Head of caudate nucleus (tissue), 42 donors: ENCODE data around the gene SHC4.
"Not testable (repeated sequence)": the region's sequence is repeated elsewhere in the genome, so short reads cannot be mapped to it uniquely, and the experiment has no call there.

Source experiments
- DNase-seq, 42 donors: peaks; one replicate each; pipeline versions ENCODE4 v3.0.0 to v3.0.0-alpha.2; 2020 to 2021; ENCODE audit warnings: mixed read lengths in 7 of 42
- intact Hi-C: fragments of 100-400 bp; cut with DNase I; formaldehyde crosslinking; loops from one replicate; pipeline ENCODE4 v1.15.0; 2022

Gene SHC4

GRCh38 chr15:48866141-48866563 is 97.6 kb downstream of the SHC4 start:
- intact Hi-C loops, result loop anchor here (10.0 kb wide), 1 partner anchor 1279 kb away; no protein-coding TSS in a partner anchor
- no peak for DNase-seq

GRCh38 chr15:48865370-48866079 is 98.2 kb downstream of the SHC4 start:
- intact Hi-C loops, result loop anchor here (10.0 kb wide), 1 partner anchor 1279 kb away; no protein-coding TSS in a partner anchor
- DNase-seq, result no peak

DNA sequence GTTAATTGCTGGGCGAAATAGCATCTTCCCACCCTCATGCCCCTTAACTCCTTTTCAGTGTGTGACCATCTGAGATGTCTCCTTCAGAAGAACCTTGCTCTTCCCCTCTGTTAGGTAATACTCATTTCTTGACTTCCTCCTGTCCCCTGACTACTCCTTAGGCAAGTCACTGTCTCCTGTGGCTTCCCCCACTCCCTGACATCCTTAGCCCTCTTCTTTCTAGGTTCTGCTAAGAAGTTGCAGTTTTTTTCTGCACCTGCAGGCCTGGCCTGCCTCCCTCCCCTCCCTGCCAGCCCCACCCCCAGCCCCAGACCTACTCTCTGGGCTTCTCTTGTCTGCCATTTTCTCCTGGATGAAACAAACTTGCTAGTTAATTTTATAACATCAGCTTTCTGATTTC is 101.0 kb downstream of the SHC4 start:
- DNase-seq, result no peak
- intact Hi-C loops, result loop anchor here (2.0 to 10.0 kb wide), 2 partner anchors 284 to 1282 kb away; no protein-coding TSS in a partner anchor

- peak in 20 of 42 donors; percentile 6 to 70 (median 48) for DNase-seq
- intact Hi-C loops, result loop anchor here (2.0 to 10.0 kb wide), 2 partner anchors 285 to 1283 kb away; no protein-coding TSS in a partner anchor
These were observed 101.8 kb downstream of the SHC4 start for GRCh38 chr15:48861813-48862431.

- intact Hi-C loops, result loop anchor here (10.0 kb wide), 1 partner anchor 505 kb away; no protein-coding TSS in a partner anchor
- DNase-seq, result no peak
These were observed 104.3 kb downstream of the SHC4 start for GRCh38 chr15:48859426-48859825.

DNA sequence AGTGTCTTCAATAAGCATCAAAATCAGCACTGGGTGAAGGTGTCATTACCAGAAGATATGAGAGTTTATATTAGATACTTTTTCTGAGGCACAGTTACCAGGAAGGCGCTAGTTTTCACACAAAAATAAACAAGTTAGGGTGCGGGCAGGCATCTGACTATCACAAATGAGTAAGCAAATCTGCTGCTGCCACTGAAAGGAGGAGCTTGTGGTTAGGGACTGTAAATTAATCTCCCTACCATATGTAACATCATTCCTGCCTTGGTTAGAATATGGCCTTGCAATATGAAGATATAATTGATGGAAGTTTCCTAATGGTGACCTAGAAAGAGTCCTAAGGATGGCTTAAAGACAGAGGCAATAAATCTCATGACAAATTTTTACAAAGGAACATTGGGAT is 105.3 kb downstream of the SHC4 start:
- no peak for DNase-seq
- intact Hi-C loops, result loop anchor here (10.0 kb wide), 1 partner anchor 504 kb away; no protein-coding TSS in a partner anchor

GRCh38 chr15:48856942-48857341 is 106.8 kb downstream of the SHC4 start:
- DNase-seq, result no peak
- intact Hi-C loops, result loop anchor here (10.0 kb wide), 1 partner anchor 502 kb away; no protein-coding TSS in a partner anchor

DNA sequence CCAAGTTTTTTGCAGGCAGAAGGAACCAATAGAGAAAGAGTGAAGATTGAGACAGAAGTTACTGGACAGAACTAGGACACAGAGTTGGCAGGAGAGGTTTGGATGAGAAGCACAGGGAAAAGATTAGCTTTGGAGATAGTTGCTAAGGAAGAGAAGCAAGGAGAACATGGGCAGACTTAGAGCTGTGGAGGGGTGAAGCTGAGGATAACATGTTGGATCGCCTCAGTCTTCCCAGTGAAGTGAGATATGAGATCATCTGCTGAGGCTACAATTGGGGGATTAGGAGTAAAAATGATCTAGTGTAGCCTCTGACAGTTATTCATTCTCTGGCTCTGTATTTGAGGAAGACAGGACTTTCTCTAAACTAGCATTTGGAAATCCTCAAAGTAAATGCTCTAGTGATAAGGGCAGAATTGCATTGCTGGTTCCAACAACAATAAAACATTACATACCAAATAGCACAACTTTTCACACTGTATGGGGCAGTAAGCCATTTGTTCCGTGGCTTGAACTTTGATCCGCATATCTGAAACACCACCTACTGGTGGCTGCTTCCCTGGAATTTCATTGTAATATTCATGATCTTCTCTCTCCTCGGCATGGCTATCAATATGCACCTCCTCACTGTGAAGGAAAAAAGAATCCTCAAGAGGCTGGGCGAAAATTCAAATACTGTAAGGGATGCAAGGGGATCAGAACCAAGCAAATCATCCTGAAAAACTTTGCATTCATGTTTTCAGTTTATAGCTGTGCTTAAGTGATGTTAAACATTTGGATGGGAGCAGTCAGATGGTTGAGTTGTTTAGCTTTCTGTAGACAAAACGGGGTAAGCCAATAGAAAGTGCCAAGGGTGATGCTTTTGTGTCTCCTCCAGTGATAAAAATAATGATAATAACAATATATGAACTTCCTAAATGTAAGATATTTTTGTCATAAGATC is 107.9 kb downstream of the SHC4 start:
- intact Hi-C loops, result loop anchor here (10.0 kb wide), 1 partner anchor 501 kb away; no protein-coding TSS in a partner anchor
- DNase-seq, result peak in 14 of 42 donors; percentile 6 to 77 (median 25)

DNA sequence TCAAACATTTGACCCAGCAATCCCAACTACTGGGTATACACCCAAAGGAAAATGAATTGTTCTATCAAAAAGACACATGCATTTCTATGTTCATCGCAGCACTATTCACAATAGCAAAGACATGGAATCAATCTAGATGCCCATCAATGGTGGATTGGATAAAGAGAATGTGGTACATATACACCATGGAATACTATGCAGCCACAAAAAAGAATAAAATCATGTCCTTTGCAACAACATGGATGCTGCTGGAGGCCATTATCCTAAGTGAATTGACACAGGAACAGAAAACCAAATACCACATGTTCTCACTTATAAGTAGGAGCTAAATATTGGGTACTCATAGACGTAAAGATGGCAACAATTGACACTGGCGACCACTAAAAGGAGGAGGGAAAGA is 109.3 kb downstream of the SHC4 start:
- DNase-seq, result not testable (repeated sequence)
- intact Hi-C loops, result loop anchor here (10.0 kb wide), 1 partner anchor 500 kb away; no protein-coding TSS in a partner anchor

GRCh38 chr15:48851956-48852355 is 111.8 kb downstream of the SHC4 start:
- intact Hi-C loops, result loop anchor here (10.0 kb wide), 1 partner anchor 497 kb away; no protein-coding TSS in a partner anchor
- no peak for DNase-seq

DNA sequence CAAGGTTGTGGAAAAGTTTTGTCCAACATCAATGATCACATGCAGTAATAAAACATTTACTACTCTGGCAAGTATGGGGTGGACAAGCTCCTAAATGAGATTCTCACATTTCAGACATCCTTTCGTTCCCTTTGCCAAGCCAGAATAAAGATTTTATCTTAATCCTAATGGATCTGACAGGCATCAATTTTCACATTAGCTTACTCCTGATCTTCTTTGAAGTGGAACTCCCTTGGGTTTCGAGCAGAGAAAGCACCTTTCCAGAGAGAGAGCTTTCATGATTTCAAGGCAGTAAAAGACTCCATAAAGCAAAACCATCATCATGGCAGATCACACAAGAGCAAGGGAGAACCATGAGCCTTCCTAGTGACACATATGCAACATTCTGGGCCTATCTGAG is 113.1 kb downstream of the SHC4 start:
- intact Hi-C loops, result loop anchor here (10.0 kb wide), 1 partner anchor 496 kb away; no protein-coding TSS in a partner anchor
- DNase-seq, result no peak

- DNase-seq, result no peak
- intact Hi-C loops, result no loop called here
These were observed 118.6 kb downstream of the SHC4 start for GRCh38 chr15:48845123-48845522.

DNA sequence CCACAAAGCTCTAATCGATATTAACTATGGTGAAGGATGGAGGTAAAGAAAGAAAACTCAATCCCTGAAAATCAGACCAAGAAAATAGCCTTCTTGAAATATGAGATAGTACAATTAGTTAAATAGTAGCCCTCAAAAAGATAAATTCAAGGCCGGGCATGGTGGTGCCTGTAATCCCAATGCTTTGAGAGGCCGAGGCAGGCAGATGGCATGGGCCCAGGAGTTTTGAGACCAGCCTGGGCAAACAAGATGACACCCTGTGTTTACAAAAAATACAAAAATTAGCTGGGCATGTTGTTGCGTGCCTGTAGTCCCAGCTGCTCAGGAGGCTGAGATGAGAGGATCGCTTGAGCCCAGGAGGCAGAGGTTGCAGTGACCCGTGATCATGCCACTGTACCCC is 121.2 kb downstream of the SHC4 start:
- DNase-seq, result no peak
- intact Hi-C loops, result no loop called here

GRCh38 chr15:48834756-48835155 is 129.0 kb downstream of the SHC4 start:
- intact Hi-C loops, result no loop called here

DNA sequence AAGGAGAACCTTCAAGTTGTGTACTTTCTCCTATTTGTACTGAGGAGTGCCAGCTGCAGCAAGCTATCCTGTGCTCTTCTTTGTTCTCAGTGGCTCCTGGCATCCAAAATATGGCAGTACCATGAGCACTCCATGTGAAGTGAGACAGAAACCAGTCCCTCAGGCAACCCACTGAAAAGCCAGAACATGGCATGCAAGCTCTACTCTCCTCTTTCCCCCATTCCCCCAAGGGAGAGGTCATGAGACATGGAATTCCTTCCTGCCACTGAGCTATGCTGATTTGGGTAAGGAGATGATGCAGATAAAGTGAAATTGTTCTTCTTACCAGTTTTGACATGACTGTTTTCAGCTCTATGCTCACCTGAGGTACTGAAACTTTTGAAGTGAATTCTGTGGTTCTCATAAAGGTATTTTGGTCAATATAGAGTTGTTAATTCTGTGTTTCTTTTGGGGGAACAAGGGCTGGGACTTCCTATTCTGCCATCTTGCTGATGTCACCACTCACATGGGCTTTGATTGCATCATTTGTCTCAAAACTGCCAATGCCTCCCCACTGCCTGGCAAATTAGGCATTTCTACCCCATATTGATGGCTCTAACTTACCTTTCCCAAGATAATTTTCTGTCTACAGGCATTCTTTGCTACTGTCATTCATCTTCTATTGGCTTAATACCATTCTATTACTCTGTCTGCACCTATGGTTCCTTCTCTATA is 130.0 kb downstream of the SHC4 start:
- DNase-seq, result no peak
- intact Hi-C loops, result no loop called here

More at GRCh38 chr15:48834756-48835155, 129.0 kb downstream of the SHC4 start:
- DNase-seq, result no peak

- intact Hi-C loops, result no loop called here
- DNase-seq, result no peak
These were observed 131.1 kb downstream of the SHC4 start for GRCh38 chr15:48832648-48833047.

- intact Hi-C loops, result no loop called here
- no peak for DNase-seq
These were observed 134.8 kb downstream of the SHC4 start for GRCh38 chr15:48828906-48829305.

- intact Hi-C loops, result no loop called here
These were observed 135.2 kb downstream of the SHC4 start for GRCh38 chr15:48828471-48828870.

More at GRCh38 chr15:48828471-48828870, 135.2 kb downstream of the SHC4 start:
- DNase-seq, result no peak
